SKM-1 (cell line): ENCODE results near the gene RGPD8.
"Not testable (repeated sequence)": the region's sequence is repeated elsewhere in the genome, so short reads cannot be mapped to it uniquely, and the experiment has no call there.

Experiments used
- DNase-seq: peaks from one replicate; lab custom pipeline; 2025; ENCODE audit not compliant: unreplicated experiment; lab: John Stamatoyannopoulos, UW

The RGPD8 gene

DNA sequence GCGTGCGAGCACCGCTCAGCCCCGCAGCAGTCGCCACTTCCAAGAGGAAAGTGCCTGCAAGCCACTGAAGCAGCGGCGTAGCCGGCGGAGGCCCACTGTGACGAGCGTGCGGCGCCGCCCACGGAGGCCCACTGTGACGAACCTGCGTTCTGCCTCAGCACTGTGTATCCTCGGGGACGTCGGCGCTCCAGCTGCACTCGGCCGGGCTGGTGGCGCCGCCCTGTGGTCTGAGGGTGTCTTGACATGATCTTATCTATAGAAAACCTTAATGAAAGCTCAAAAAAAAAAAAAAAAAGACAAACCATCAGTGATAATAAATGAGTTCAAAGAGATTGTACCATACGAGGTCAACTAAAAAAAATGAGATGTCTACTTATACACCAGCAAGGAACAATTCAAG is at the start of gene RGPD8:
TSS of gene RGPD8 (minus strand) at position 166 of the 400 bp plus-strand sequence. CDS start 192 bp downstream, outside the sequence.
- DNase-seq = not testable (repeated sequence)

DNA sequence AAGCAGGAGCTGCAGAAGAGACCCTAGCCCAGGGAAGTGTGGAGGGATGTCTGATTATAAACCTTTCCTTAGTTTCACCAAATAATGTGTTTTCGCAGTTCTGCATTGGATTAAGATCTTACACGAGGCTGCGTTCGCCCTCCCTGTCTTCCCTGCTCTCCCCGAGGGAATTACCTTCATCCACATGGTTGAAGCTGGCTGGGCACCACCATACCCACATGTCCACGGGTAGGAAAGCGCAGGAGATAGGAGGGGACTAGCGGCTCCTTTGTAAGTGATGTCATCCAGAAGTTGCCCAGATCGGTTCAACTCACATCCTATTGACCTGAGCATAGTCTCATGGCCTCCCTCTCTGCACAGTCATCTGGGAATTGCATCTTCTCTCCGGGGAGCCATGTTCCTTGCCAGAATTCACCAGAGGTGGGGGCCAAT is 49.6 kb upstream of the RGPD8 start:
- no peak for DNase-seq

DNA sequence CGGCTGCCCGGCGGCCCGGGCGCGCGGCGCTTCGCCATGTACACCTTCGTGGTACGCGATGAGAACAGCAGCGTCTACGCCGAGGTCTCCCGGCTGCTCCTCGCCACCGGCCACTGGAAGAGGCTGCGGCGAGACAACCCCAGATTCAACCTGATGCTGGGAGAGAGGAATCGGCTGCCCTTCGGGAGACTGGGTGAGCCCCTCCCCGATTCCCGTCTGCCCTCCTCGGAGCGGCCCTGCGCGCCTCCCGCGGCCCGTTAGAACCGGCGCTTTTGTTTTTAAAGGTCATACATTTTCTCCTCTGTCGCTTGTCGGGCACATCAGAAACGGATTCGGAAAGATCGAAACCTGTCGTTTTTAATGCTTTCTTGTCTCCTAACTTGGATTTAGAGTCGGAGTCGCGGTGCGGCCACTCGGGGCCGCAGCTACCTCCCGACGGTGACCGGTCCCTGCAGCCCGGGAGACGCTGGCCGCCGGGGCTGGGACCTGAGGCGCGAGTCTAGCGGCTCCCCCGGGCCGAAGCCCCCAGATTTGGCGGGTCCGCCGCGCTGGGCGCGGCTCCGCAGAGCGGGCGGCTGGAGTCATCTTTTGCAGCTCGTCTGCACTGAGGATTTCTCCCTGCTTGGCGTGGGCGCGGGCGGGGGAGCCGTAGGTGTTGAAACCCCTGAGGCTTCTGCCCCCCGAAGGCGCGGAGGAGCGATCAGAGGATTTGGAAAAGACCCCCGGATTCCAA is 49.0 kb upstream of the RGPD8 start:
- no peak for DNase-seq

DNA sequence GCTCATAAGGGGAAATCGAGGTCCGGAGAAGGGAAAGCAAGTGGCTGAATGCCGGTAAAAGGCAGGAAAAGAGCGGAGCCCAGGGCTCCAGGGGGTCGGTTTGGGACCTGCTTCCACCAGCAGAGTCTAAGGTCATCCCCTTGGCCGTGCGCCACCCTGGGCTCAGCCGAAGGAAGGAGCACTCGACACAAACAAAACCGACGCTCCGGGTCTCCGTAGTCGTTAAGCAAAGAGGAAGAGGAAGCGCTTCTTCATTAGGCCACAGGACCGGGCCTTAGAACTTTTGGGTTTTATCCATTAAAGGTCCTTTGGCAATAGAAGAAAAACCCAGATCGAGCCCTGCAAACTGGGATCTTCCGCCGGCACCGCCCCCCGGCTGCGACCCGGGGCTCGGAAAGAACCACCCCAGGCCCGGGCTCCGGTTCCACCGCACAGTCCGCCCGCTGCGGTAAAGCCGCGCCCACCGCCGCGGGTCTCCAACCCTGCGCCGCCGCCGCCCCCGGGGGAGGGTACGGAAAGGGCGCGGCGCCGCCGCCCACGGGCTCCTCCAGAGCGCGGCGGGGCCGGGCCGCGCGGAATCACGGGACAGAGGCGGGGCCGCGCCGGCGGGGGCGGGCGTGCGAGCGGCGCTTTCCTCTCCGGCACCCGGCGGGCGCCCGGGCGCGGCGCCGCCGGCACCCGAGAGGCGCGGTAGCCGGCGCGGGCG is 48.2 kb upstream of the RGPD8 start, which contains the start of gene TTL:
TSS of gene TTL (plus strand) at position 629 of the 706 bp plus-strand sequence. CDS start 189 bp downstream, outside the sequence.
- peak; percentile 27 for DNase-seq

DNA sequence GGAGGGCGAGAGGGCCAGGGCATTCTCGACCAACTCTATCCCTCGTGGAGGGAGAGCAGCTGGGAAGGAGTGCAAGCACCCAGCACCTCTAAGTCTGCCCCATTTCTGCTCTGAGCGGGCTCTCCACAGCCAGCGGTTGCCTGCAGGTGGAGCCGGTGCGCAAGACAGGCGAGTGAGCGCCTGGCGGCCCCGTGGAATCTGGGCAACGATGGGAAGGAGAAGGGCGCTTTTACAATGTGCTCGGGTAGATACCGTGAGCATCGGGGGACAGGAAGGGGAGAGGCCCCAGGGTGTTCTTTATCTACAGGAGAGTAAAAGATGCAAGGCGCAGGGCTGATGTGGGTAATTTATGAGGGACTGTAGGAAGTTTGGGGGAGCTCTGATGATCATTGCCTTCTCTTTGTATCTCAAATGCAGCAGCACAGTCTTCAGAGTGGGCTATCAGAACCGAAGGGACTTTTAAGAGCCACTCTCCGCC is 47.6 kb upstream of the RGPD8 start:
- DNase-seq = peak; percentile 60

DNA sequence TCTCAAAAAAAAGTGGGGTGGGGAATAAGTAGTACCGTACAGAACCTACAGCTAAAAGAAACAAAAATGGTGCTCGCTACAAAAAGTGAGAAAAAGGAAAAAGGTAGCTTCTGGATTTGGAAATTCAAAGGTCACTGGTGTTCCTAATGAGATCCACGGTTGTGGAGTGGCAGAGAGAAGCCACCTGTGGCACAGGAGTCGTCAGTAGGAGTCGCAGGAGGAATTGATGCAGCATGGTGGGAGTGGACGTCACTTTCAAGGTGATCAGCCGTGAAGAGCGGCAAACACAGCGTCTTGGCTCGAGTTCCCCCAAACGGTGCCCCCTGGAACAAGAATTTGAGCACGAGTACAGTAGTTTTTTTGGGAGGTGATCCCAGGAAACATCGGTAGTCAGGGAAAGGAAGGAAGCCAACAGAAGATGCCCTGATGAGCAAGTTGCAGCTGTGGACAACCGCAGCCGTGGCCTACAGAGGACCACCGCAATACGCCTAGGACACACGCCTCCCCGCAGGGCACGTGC is 47.1 kb upstream of the RGPD8 start:
- DNase-seq = no peak

DNA sequence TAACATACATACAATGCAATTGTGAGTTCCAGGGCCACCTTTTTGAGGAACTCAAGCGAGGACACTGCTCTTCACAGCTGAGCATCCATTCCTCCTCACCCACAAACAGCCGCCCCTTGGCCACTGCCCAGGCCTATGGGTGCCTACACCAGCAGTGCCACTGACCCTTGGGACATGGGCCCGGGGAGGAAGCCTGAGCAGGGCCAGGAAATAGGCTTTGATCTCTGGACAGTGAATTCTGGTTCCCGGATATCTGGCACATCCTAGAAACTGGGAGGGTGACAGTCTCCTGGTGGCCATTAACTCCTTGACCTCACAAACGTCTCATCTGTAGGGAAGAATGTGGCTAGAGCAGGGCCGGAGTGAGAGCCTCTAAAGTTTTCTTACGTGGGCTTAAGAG is 43.0 kb upstream of the RGPD8 start:
- no peak for DNase-seq

DNA sequence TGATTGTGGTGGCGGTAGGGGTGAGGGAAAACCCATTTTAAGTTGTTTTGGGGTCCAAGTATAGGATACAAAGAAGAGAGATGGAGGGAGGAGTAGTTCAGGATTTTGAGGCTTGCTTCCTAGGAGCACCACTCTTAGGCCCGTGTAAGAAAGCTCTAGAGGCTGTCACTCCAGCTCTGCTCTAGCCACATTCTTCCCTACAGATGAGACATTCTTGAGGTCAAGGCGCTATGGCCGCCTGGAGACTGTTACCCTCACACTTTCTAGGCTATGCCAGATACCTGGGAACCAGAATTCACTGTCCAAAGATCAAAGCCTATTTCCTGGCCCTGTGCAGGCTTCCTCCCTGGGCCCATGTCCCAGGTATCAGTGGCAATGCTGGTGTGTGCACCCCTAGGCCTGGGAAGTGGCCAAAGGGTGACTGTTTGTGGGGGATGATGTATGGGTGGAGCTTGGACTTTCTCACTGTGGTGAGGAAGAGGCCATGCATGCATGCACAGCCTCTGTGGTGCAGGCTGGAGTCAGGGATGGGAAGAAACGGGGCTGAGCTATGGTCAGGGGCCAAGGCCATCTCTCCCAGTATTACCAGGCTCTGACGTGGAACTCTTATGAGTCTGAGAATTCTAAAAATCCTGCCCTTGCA is 41.5 kb upstream of the RGPD8 start:
- no peak for DNase-seq

DNA sequence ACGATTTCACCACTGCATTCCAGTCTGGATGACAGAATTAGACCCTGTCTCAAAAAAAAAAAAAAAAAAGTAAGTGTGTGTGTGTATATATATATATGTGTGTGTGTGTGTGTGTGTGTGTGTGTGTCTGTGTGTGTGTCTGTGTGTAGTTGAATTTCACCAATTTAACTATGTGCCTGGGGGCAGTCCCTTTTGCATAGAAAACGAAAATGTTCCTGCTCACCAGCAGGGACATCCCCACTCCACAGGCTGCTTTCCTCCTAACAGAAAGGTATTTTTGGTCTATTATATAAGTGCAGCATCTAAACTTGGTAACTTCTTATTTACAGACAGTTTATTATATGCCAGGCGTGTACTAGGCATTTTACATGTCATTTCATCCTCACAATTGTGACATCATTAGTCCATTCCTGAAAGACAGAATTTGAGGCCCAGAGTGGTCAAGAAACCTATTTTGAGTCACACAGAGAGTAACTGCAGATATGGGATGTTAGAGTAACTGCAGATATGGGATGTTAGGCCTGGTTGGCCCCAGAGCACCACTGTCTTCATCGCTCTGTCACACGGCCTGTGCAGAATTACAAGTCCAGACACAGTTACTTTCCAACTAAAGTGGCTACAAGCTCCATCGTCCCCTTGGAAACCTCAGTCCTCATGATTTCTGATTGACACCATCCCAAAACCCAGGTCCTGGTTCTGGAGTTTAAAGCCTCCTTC is 39.3 kb upstream of the RGPD8 start:
- DNase-seq = no peak

DNA sequence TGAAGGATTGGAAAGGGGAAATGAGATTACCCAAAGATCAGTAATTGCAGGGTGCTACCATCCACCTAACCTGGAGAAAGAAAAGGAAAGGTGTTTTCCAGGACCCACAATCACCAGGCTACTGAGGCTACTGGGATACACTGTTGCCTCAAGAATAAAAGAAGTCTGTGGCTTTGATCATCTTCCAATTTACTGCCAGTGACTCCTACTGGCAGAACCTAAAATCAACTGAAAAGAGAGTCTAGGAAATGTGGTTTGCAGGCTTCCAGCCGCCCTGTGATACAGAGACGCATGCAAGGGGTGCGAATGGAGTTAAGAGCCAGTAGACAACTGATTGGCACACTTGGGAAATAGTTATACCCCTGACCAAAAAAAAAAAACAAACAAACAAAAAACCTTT is 31.9 kb upstream of the RGPD8 start:
- no peak for DNase-seq

DNA sequence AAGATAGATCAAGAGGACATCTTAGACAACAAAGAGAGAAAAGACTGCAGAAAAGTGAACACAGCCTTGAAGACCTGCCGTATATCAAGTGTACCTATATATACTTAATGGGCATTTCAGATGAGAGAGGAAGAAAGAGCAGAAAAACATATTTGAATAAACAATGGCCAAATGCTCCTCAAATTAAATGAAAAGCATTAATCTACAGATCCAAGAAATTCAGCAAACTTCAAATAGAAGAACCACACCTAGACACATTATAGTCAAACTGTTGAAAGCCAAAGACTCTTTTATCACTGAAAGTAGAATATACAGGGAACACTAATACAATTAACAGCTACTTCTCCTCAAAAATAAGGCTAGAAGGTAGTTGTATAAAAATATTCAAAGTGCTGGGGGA is 29.8 kb upstream of the RGPD8 start:
- DNase-seq = no peak

DNA sequence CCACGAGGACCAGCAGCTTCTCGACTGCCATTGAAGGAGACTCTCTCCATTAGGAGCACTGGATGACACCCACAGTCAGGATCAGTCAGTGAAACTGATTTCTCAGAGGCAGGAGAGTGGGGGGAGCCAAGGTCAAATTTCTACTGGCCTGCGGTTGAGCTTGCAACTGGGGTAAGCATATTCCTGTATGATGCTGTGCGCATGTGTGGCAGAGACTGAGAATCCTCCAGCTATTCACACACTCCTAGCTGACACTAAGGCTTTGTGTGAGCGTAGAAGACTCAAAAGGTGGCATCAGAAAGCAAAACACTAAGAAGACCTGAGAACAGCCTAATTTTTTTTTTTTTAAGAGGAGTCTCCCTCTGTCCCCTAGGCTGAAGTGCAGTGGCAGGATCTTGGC is 28.7 kb upstream of the RGPD8 start:
- DNase-seq = no peak

DNA sequence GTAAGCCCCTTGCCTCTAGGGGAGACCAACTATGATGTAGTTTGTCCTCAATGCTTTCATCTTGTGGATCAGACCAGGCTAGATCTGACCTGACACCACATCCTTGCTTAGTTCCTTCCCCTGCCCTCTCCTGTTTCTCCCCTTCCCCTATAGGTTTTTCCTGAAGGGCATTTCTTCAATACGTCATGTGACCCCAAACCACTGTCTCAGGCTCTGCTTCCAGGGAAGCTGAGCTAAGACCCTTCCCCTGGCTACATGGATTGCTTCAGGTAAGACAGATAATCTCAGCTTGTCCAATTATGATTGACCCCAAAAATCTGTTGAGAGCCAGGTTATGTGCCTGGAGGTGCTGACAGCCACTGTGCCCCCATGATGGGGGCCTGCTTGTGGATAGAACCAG is 25.9 kb upstream of the RGPD8 start:
- DNase-seq = no peak

DNA sequence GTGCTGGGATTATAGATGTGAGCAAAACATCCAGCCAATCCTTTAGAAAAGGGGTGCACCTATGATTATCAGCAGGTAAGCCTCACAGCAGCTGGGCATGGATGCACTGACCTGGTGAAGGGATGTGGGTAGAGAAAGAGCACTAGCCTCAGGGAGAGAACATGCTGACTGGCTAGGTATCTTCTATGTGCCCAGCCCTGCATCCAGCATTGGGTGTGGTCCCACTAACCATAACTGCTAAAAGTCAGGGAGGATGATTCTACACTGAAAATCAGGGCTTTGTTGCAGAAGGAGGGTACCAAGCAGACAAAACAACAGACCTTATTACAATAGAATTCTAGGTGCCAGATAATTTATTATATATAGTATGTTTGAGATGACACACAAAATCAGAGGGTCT is 21.1 kb upstream of the RGPD8 start:
- DNase-seq = no peak

DNA sequence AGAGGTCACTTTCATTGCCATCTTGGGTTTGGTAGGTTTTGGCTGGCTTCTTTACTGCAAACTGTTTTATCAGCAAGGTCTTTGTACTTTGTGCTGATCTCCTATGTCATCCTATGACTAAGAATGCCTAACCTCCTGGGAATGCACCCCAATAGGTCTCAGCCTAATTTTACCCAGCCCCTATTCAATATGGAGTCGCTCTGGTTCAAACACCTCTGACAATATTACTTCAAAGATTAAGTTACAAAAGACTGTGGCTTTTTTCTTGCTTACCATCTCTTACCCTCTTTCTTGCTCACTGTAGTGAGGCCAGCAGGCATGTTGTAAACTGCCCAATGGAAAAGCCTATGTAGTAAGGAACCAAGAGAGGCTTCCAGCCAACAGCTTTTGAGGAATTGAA is 17.9 kb upstream of the RGPD8 start:
- DNase-seq = no peak

DNA sequence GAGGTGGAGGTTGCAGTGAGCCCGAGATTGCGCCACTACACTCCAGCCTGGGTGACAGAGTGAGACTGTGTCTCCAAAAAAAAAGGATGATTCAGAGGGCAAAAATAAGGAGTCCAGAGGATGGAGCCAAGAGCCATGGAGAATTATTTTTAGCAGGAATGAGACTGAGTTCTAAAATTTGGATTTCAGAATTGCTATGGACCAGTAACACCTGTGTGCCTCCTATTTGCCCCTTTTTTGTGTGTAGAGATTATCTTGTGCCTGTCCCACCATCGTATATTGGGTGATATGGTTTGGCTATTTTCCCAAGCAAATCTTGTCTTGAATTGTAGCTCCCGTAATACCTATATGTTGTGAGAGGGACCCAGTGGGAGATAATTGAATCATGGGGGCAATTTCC is 16.4 kb upstream of the RGPD8 start:
- DNase-seq = no peak

DNA sequence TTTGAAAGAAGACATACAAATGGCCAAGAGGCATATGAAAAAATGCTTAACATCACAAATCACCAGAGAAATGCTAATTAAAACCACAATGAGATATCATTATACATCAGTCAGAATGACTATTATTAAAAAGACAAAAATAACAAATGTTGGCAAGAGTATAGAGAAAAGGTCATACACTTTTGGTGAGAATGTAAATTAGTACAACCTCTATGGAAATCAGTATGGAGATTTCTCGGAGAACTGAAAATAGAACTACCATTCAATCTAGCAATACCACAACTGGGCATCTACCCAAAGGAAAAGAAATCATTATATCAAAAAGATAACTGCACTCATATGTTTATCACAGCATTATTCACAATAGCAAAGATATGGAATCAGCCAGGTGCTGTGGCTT is 10.8 kb upstream of the RGPD8 start:
- not testable (repeated sequence) for DNase-seq

DNA sequence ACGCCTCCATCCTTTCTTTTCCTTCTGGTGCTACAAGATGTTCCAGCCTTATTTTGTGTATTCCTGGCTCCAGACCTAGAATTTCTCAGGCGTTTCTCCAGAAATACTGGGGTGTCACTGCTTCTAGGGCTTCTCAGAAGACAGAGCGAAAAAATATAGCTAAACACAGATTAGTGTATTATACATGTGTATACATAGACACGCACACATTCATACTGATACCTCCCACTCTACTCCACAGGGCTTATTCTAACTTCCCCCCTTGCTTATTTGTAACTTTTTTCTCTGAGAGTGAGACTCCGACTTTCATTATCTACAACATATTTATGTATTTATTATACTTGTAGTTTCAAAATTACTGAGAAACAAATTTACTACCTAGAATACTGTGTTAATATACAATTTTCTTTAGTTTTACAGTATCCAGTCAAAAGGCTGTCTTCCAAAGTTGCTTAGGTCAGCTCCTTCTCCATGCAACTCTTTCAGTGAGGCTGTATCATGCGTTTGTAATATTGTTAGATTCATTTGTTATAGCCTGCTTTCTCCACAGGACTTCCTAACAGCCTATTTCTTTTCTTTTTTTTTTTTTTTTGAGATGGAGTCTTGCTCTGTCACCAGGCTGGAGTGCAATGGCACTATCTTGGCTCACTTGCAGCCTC is 5.3 kb upstream of the RGPD8 start:
- DNase-seq = not testable (repeated sequence)

DNA sequence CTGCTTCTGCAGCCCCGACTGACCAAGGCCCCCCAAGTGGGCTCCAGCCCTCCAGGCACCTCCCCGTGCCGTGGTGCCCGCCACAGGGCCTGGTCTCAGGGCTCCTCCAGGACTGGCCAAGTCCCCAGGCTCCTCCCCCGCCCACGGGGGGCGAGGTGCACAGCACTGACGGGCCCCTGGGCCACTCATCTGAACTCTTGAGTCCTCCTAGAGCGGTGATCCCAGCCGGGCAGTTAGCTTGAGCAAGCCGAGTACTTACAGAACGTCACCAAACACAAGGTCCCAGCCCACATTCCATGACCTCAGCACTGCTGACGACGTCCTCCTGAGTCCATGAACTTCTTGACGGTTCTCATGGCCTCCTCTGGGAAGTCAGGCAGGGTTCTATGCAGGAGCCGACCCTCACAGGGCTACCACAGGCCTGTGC is 4.0 kb upstream of the RGPD8 start:
- DNase-seq = not testable (repeated sequence)

DNA sequence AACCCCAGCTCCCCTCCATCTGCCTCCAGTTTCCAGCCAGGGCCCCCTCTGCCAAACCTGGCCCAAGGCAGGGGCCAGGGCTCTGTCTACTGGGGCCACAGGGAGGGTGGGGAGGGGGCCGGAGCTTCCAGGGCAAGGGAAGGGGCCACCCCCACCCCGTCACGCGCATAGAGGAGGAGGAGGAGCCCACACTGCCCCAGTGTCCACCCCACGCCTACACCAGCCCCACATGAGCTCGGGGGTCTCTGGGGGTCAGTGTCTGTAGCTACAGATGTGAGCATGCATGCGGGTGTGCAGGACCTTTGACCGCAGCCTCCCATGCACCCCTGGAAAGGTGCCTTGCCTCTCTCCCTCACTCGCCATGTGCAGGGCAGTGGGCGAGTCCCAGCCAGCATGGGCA is 3.5 kb upstream of the RGPD8 start:
- DNase-seq = not testable (repeated sequence)
